ENCODE measurements around the gene SEC63. TPM values are rescaled to one million over a fixed set of nuclear protein-coding genes. Genes with fewer than 3 reads are reported as not detected.
A peak's percentile ranks its signal among the peaks of the same experiment; 100 is the strongest.
"Not testable (repeated sequence)": the region's sequence is repeated elsewhere in the genome, so short reads cannot be mapped to it uniquely, and the experiment has no call there.

The SEC63 gene
- polyA plus RNA-seq (ENCODE audit: insufficient read length): 144 TPM
- long read RNA-seq, donor 1, transcript SEC63-204 (3 exons, 2,025 nt): major isoform, 8 of 21 reads
- long read RNA-seq, donor 1, partial matches to known transcripts: 12 of 21 reads
- long read RNA-seq, donor 1, other reads (novel, unspliced or antisense): 0 of 21 reads
- long read RNA-seq, donor 2, partial matches to known transcripts: 35 of 40 reads
- long read RNA-seq, donor 2, other reads (novel, unspliced or antisense): 0 of 40 reads
- long read RNA-seq, donor 3, full-length matches to known transcripts: 6 of 22 reads
- long read RNA-seq, donor 3, partial matches to known transcripts: 16 of 22 reads
- long read RNA-seq, donor 3, other reads (novel, unspliced or antisense): 0 of 22 reads
- long read RNA-seq, donor 4, partial matches to known transcripts: 0 of 1 reads
- long read RNA-seq, donor 4, other reads (novel, unspliced or antisense): 0 of 1 reads
- long read RNA-seq, donor 5, full-length matches to known transcripts: 7 of 17 reads
- long read RNA-seq, donor 5, partial matches to known transcripts: 10 of 17 reads
- long read RNA-seq, donor 5, other reads (novel, unspliced or antisense): 0 of 17 reads
- long read RNA-seq, donor 6, partial matches to known transcripts: 18 of 21 reads
- long read RNA-seq, donor 6, other reads (novel, unspliced or antisense): 0 of 21 reads
- long read RNA-seq, donor 7, partial matches to known transcripts: 18 of 23 reads
- long read RNA-seq, donor 7, other reads (novel, unspliced or antisense): 0 of 23 reads
- long read RNA-seq, donor 8, full-length matches to known transcripts: 1 of 1 reads
- long read RNA-seq, donor 8, partial matches to known transcripts: 0 of 1 reads
- long read RNA-seq, donor 8, other reads (novel, unspliced or antisense): 0 of 1 reads

- peak; percentile 95 for DNase-seq
Measured at GRCh38 chr6:107957909-107958688, at the start of gene SEC63. Gene SEC63, minus strand, starts transcription at chr6:107958208. Its CDS starts 199 bp downstream, at chr6:107958009.

- no peak for DNase-seq
Measured at GRCh38 chr6:108005961-108006360, 48.0 kb upstream of the SEC63 start.

GRCh38 chr6:108004861-108005260, 46.9 kb upstream of the SEC63 start:
- no peak for DNase-seq

GRCh38 chr6:108002365-108003221, 44.6 kb upstream of the SEC63 start:
- DNase-seq: no peak

GRCh38 chr6:108001696-108002231, 43.8 kb upstream of the SEC63 start:
- no peak for DNase-seq

GRCh38 chr6:108000259-108000658, 42.3 kb upstream of the SEC63 start:
- DNase-seq: not testable (repeated sequence)

GRCh38 chr6:107999341-107999740, 41.3 kb upstream of the SEC63 start:
- no peak for DNase-seq

GRCh38 chr6:107991772-107992550, 34.0 kb upstream of the SEC63 start:
- no peak for DNase-seq

- no peak for DNase-seq
Measured at GRCh38 chr6:107991061-107991460, 33.1 kb upstream of the SEC63 start.

GRCh38 chr6:107990587-107990986, 32.6 kb upstream of the SEC63 start:
- not testable (repeated sequence) for DNase-seq

- no peak for DNase-seq
Measured at GRCh38 chr6:107989166-107990094, 31.4 kb upstream of the SEC63 start.

GRCh38 chr6:107988570-107988969, 30.6 kb upstream of the SEC63 start:
- DNase-seq: no peak

- DNase-seq: no peak
Measured at GRCh38 chr6:107987805-107988204, 29.8 kb upstream of the SEC63 start.

- no peak for DNase-seq
Measured at GRCh38 chr6:107985701-107986100, 27.7 kb upstream of the SEC63 start.

GRCh38 chr6:107983811-107984210, 25.8 kb upstream of the SEC63 start:
- DNase-seq: no peak

- no peak for DNase-seq
Measured at GRCh38 chr6:107982486-107982885, 24.5 kb upstream of the SEC63 start.

- no peak for DNase-seq
Measured at GRCh38 chr6:107981695-107982094, 23.7 kb upstream of the SEC63 start.

- peak; percentile 50 for DNase-seq
Measured at GRCh38 chr6:107977283-107977682, 19.3 kb upstream of the SEC63 start.

Measured in left kidney (tissue), 8 donors.